HK-2 (cell line): Measurements from ENCODE around the gene ZNF493.

Experiments used
- DNase-seq: peaks from one replicate; pipeline ENCODE4 v3.0.0-alpha.2; 2018; ENCODE audit not compliant: unreplicated experiment

ZNF493 gene

GRCh38 chr19:21396893-21397572 lies at the start of gene ZNF493:
Gene ZNF493 (plus strand): TSS chr19:21397133. CDS start chr19:21397238, 105 bp downstream.
- DNase-seq: peak; percentile 93

GRCh38 chr19:21352830-21353229 lies 44.1 kb upstream of the ZNF493 start:
- no peak for DNase-seq

GRCh38 chr19:21358768-21359451 lies 38.0 kb upstream of the ZNF493 start, which contains the start of gene ZNF738:
Gene ZNF738 (plus strand): TSS chr19:21359000. CDS start chr19:21359141, 141 bp downstream.
- peak; percentile 93 for DNase-seq

GRCh38 chr19:21362291-21362690 lies 34.6 kb upstream of the ZNF493 start:
- DNase-seq: no peak

- no peak for DNase-seq
Observed at GRCh38 chr19:21383980-21384582, 12.9 kb upstream of the ZNF493 start.

- no peak for DNase-seq
Observed at GRCh38 chr19:21396121-21396520, 812 bp upstream of the ZNF493 start.

GRCh38 chr19:21398851-21399250 lies 1.9 kb downstream of the ZNF493 start:
- no peak for DNase-seq

GRCh38 chr19:21402303-21402985 lies 5.5 kb downstream of the ZNF493 start:
- no peak for DNase-seq

GRCh38 chr19:21410166-21410565 lies 13.2 kb downstream of the ZNF493 start:
- no peak for DNase-seq

- no peak for DNase-seq
Observed at GRCh38 chr19:21422244-21422643, 25.3 kb downstream of the ZNF493 start.

- DNase-seq: no peak
Observed at GRCh38 chr19:21423057-21424041, 26.4 kb downstream of the ZNF493 start.

- DNase-seq: no peak
Observed at GRCh38 chr19:21430675-21431074, 33.7 kb downstream of the ZNF493 start.

- DNase-seq: no peak
Observed at GRCh38 chr19:21432590-21432989, 35.7 kb downstream of the ZNF493 start.

GRCh38 chr19:21434516-21434915 lies 37.6 kb downstream of the ZNF493 start:
- no peak for DNase-seq

GRCh38 chr19:21434967-21435544 lies 38.1 kb downstream of the ZNF493 start:
- DNase-seq: no peak

GRCh38 chr19:21439201-21439751 lies 42.3 kb downstream of the ZNF493 start:
- no peak for DNase-seq

GRCh38 chr19:21440321-21440720 lies 43.4 kb downstream of the ZNF493 start:
- no peak for DNase-seq

- no peak for DNase-seq
Observed at GRCh38 chr19:21451187-21451586, 54.3 kb downstream of the ZNF493 start.

GRCh38 chr19:21454901-21455300 lies 58.0 kb downstream of the ZNF493 start:
- DNase-seq: no peak

- DNase-seq: no peak
Observed at GRCh38 chr19:21460686-21461085, 63.8 kb downstream of the ZNF493 start.
